ENCODE measurements around the gene GARIN5A.

DNA sequence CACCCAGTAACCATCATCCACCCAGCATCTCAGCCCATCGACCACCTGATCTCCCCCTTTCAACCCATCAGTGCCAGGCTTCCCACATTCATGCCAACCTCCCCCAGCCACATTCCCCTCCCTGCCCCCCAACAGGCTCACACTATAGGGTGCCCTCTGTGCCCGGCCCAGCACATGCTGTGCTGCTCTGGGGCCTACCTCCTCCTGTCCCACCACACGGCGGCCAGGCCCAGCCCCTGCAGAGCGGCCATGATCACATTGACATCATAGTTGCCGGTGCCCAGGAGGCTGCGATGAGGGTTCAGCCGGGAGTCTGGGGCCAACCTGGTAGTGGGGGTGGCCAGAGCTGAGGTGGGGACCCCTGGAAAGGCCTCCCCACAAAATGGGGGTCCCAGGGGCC, 30.7 kb upstream of the GARIN5A start:
- TF ChIP-seq POLR2A (IDR thresholded peaks at IDR 0.05) = no peak
- TF ChIP-seq EP300 (IDR thresholded peaks at IDR 0.05) = no peak
